Hepatocyte (in vitro differentiated cells): ENCODE results near the gene TOGARAM2.

Source experiments
- CTCF ChIP-seq: fragments of 200-600 bp; sonication (generic); IDR thresholded peaks from 2 replicates; pipeline ENCODE4 v1.5.1; 2016; ENCODE audit warnings: antibody characterized with exemption, mild to moderate bottlenecking; ENCODE audit not compliant: poor library complexity
- EZH2 ChIP-seq: fragments of 200-600 bp; sonication (generic); IDR thresholded peaks from 2 replicates; pipeline ENCODE4 v1.6.1; 2016; ENCODE audit warnings: antibody characterized with exemption, mild to moderate bottlenecking, borderline replicate concordance
- EZH2phosphoT487 ChIP-seq: fragments of 200-600 bp; sonication (generic); IDR thresholded peaks from one replicate; pipeline ENCODE4 v1.6.1; 2018; ENCODE audit warnings: antibody characterized with exemption, mild to moderate bottlenecking, low read depth, moderate library complexity; ENCODE audit not compliant: unreplicated experiment, severe bottlenecking

- no peak for TF ChIP-seq CTCF
- no peak for TF ChIP-seq EZH2
- TF ChIP-seq EZH2phosphoT487 = no peak
Observed at GRCh38 chr2:29014331-29014730, 33.2 kb downstream of the TOGARAM2 start.
